Measurements from ENCODE around the gene GATAD2A.
"Not testable (repeated sequence)": the region's sequence is repeated elsewhere in the genome, so short reads cannot be mapped to it uniquely, and the experiment has no call there.

GATAD2A gene

DNA sequence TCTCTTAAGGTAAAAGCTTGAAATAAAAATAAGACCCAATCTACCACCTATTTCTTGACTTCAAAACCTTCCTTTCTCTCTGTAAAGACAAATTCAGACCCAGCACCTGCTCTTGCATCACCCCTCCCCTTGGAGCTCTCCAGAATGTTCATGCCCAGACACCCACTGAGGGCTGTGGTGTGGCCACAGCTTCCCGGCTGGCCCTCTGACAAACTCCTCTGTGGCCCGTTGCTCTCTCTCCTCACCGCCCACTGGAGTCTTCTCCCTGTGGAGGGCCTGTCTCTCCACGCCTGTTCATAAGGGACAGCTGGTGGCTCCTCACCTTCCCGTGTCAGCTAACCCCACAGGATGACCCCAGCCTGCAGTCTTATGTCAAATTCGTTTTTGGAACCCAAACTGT, 60.7 kb downstream of the GATAD2A start:
- no peaks in the 10 kb centered on the region for H3K9me3 ChIP-seq (ENCODE audit: control insufficient read depth, low read length)

DNA sequence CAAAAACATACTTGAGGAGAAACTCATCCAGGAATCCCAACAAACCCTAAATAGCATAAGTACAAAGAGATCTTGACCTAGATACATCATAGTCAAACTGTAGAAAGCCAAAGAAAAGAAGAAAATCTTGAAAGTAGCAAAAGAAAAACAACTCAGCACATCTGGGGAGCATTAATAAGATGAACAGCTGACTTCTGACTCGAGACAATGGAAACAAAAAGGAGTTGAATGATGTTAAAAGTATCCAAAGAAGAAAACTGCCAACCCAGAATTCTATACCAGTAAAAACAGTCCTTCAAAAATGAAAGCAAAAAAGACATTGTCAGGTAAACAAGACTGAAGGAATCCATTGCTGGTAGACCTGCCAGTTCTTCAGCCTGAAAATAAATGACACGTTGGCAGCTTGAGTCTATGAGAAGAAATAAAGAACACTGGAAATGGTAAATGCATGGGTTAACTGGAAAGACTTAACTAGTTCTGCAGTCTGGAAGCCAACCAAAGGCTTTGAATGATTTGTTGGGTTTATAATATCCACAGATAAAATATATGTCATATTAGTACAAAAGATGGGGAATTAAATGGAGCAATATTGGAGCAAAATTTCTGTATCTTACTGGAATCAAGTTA, 63.1 kb downstream of the GATAD2A start:
- no peaks in the 10 kb centered on the region for H3K36me3 ChIP-seq (ENCODE audit: control insufficient read depth, insufficient read depth, low read length)
- peaks cover 81% of the 10 kb centered on the region for H3K79me2 ChIP-seq
- H3K4me2 ChIP-seq (ENCODE audit: low read length), result no peak overlapping the region
- H3K9ac ChIP-seq, result no peak overlapping the region
- TF ChIP-seq, protein P1, sequence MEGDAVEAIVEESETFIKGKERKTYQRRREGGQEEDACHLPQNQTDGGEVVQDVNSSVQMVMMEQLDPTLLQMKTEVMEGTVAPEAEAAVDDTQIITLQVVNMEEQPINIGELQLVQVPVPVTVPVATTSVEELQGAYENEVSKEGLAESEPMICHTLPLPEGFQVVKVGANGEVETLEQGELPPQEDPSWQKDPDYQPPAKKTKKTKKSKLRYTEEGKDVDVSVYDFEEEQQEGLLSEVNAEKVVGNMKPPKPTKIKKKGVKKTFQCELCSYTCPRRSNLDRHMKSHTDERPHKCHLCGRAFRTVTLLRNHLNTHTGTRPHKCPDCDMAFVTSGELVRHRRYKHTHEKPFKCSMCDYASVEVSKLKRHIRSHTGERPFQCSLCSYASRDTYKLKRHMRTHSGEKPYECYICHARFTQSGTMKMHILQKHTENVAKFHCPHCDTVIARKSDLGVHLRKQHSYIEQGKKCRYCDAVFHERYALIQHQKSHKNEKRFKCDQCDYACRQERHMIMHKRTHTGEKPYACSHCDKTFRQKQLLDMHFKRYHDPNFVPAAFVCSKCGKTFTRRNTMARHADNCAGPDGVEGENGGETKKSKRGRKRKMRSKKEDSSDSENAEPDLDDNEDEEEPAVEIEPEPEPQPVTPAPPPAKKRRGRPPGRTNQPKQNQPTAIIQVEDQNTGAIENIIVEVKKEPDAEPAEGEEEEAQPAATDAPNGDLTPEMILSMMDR (IDR thresholded peaks at IDR 0.05), result no peak
- H2AFZ ChIP-seq, result no peak overlapping the region
- H3K4me1 ChIP-seq, result peaks cover 23% of the 10 kb centered on the region
- H3K9me3 ChIP-seq (ENCODE audit: control insufficient read depth, low read length), result no peaks in the 10 kb centered on the region
- H3K27ac ChIP-seq, result no peak overlapping the region
- no peaks in the 10 kb centered on the region for H3K27me3 ChIP-seq (ENCODE audit: control insufficient read depth, insufficient read depth, low read length)
- H3K4me3 ChIP-seq (ENCODE audit: low read depth, low read length), result no peak overlapping the region

More for the DNA sequence above, 60.7 kb downstream of the GATAD2A start:
- H3K4me1 ChIP-seq, result peaks cover 47% of the 10 kb centered on the region
- no peaks in the 10 kb centered on the region for H3K36me3 ChIP-seq (ENCODE audit: control insufficient read depth, insufficient read depth, low read length)
- no peak overlapping the region for H3K9ac ChIP-seq
- H3K4me2 ChIP-seq (ENCODE audit: low read length), result no peak overlapping the region
- H3K27ac ChIP-seq, result no peak overlapping the region
- TF ChIP-seq, protein P1 (IDR thresholded peaks at IDR 0.05), result no peak
- no peak overlapping the region for H2AFZ ChIP-seq
- no peak overlapping the region for H3K4me3 ChIP-seq (ENCODE audit: low read depth, low read length)
- H3K79me2 ChIP-seq, result peaks cover 87% of the 10 kb centered on the region
- H3K27me3 ChIP-seq (ENCODE audit: control insufficient read depth, insufficient read depth, low read length), result no peaks in the 10 kb centered on the region

GRCh38 chr19:19470579-19470978, 65.1 kb downstream of the GATAD2A start:
- H2AFZ ChIP-seq, result no peak overlapping the region
- peaks cover 70% of the 10 kb centered on the region for H3K79me2 ChIP-seq
- no peak overlapping the region for H3K9ac ChIP-seq
- no peaks in the 10 kb centered on the region for H3K27me3 ChIP-seq (ENCODE audit: control insufficient read depth, insufficient read depth, low read length)
- TF ChIP-seq, protein P1 (IDR thresholded peaks at IDR 0.05), result no peak
- H3K4me3 ChIP-seq (ENCODE audit: low read depth, low read length), result no peak overlapping the region
- H3K36me3 ChIP-seq (ENCODE audit: control insufficient read depth, insufficient read depth, low read length), result no peaks in the 10 kb centered on the region
- no peak overlapping the region for H3K4me2 ChIP-seq (ENCODE audit: low read length)
- no peaks in the 10 kb centered on the region for H3K9me3 ChIP-seq (ENCODE audit: control insufficient read depth, low read length)
- H3K27ac ChIP-seq, result no peak overlapping the region
- peaks cover 14% of the 10 kb centered on the region for H3K4me1 ChIP-seq

GRCh38 chr19:19471682-19472081, 66.2 kb downstream of the GATAD2A start:
- H3K79me2 ChIP-seq, result peaks cover 69% of the 10 kb centered on the region
- H3K36me3 ChIP-seq (ENCODE audit: control insufficient read depth, insufficient read depth, low read length), result no peaks in the 10 kb centered on the region
- peaks cover 16% of the 10 kb centered on the region for H3K4me1 ChIP-seq
- TF ChIP-seq, protein P1 (IDR thresholded peaks at IDR 0.05), result no peak
- H3K9me3 ChIP-seq (ENCODE audit: control insufficient read depth, low read length), result no peaks in the 10 kb centered on the region
- H3K27ac ChIP-seq, result no peak overlapping the region
- H3K4me3 ChIP-seq (ENCODE audit: low read depth, low read length), result no peak overlapping the region
- H3K9ac ChIP-seq, result no peak overlapping the region
- H2AFZ ChIP-seq, result no peak overlapping the region
- H3K27me3 ChIP-seq (ENCODE audit: control insufficient read depth, insufficient read depth, low read length), result no peaks in the 10 kb centered on the region
- H3K4me2 ChIP-seq (ENCODE audit: low read length), result no peak overlapping the region

DNA sequence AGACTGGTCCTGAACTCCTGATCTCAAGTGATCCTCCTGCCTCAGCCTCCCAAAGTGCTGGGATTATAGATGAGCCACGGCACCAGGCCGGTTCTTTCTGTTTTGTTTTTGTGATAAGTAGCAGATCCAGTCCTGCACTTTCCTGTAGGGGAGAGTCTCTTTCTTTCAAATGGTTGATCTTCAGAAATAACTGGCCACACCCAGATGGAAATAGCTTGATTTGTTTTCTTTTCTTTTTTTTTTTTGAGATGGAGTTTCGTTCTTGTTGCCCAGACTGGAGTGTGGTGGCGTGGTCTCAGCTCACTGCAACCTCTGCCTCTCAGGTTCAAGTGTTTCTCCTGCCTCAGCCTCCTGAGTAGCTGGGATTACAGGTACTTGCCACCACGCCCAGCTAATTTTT, 66.6 kb downstream of the GATAD2A start:
- H3K4me3 ChIP-seq (ENCODE audit: low read depth, low read length); H2AFZ ChIP-seq; H3K9me3 ChIP-seq (ENCODE audit: control insufficient read depth, low read length); H3K27me3 ChIP-seq (ENCODE audit: control insufficient read depth, insufficient read depth, low read length); H3K4me2 ChIP-seq (ENCODE audit: low read length); H3K9ac ChIP-seq; H3K36me3 ChIP-seq (ENCODE audit: control insufficient read depth, insufficient read depth, low read length); H3K27ac ChIP-seq: not testable (repeated sequence)
- H3K4me1 ChIP-seq, result peaks cover 16% of the 10 kb centered on the region
- H3K79me2 ChIP-seq, result peaks cover 70% of the 10 kb centered on the region
